ENCODE measurements around the gene ACP1.
"Not testable (repeated sequence)": the region's sequence is repeated elsewhere in the genome, so short reads cannot be mapped to it uniquely, and the experiment has no call there.

Gene ACP1

DNA sequence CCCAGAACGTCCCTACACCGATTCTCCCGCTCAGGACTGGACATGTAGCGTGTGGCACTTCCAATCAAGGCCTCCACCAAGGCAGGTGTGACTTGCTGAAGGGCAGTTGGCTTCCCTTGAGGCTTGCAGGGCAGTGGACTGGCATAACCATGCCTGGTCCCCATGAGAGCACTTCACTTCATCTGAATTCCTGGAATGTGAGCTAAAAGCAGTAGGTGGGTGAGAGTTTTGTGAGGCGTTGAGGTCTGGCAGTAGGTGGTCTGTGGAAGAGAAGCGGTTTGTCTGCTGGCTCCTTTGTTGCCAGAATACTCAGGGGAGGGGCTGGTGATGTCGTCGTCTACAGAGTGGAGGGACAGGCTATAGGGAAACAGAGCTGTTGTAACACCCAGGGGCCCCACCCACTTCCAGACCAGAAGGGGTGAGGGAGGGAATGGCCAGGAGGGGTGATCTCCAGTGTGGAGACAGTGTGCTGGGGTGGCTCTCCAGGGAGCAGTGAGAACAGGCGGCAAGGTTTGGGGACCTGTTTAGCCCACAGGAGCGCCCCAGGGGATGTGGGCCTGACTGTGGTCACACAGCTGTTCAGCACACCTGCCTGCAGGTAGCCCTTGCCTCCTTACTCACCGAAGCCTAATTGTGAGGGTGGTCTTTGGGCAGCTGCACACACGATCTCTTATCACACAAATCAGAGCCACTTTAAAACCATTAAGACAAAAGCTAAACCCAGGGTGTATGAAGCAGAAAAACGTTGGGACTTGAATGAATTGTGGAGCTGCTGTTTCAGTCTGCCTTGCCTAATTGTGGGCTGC lies 44.6 kb downstream of the ACP1 start:
- peak; percentile 36 for DNase-seq (ENCODE audit: low read depth)
- TF ChIP-seq, protein P1, sequence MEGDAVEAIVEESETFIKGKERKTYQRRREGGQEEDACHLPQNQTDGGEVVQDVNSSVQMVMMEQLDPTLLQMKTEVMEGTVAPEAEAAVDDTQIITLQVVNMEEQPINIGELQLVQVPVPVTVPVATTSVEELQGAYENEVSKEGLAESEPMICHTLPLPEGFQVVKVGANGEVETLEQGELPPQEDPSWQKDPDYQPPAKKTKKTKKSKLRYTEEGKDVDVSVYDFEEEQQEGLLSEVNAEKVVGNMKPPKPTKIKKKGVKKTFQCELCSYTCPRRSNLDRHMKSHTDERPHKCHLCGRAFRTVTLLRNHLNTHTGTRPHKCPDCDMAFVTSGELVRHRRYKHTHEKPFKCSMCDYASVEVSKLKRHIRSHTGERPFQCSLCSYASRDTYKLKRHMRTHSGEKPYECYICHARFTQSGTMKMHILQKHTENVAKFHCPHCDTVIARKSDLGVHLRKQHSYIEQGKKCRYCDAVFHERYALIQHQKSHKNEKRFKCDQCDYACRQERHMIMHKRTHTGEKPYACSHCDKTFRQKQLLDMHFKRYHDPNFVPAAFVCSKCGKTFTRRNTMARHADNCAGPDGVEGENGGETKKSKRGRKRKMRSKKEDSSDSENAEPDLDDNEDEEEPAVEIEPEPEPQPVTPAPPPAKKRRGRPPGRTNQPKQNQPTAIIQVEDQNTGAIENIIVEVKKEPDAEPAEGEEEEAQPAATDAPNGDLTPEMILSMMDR (conservative IDR thresholded peaks at IDR 0.05; ENCODE audit: low read depth, low read length), result no peak
- H3K4me3 ChIP-seq (ENCODE audit: low read depth, low read length), result no peak overlapping the region

DNA sequence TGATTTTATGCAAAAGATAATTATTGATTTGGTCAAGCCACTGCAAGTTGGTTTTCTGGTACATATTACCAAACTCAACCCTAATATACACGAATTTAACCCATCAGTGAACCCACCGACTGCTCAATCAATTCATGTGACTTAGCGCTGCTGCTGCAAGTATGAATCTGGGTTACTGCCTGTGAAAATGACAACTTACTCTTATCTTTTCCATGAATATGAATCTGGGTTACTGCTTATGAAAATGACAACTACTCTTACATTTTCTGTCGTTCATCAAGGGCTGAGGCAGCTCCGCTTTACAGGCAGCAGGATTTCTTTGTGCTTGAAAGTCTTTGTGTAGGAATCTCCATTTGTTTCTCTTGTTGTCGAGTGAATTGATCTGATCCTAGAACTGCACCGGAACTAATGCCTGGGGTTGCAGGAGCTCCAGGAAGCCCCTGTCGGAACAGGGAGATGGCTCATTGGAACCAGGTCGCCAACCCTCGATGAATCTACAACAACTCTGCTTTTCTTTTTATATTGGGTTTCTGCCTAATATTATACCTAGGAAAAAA lies 45.3 kb downstream of the ACP1 start:
- TF ChIP-seq, protein P1 (conservative IDR thresholded peaks at IDR 0.05; ENCODE audit: low read depth, low read length), result no peak
- H3K4me3 ChIP-seq (ENCODE audit: low read depth, low read length), result no peak overlapping the region
- DNase-seq (ENCODE audit: low read depth), result no peak

DNA sequence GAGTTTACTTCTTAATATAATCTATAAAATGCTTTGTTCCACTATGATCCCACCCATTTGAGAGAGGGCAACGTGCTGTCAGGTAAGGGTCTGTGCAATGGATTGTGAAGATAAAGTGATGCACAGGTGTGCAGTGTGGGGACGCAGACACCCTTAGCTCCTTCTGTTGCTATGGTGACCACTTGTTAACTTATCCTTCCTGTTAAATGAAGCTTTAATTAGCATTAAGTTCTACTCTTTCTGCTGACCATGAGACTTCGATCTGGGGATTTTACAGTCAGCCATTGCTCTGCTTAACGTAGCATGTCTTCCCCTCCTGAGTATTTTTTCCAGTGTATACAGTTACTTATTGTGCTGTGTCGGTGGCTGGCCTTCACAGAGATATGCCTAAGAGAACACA lies 46.2 kb downstream of the ACP1 start:
- TF ChIP-seq, protein P1 (conservative IDR thresholded peaks at IDR 0.05; ENCODE audit: low read depth, low read length), result no peak
- no peak for DNase-seq (ENCODE audit: low read depth)
- no peak overlapping the region for H3K4me3 ChIP-seq (ENCODE audit: low read depth, low read length)

DNA sequence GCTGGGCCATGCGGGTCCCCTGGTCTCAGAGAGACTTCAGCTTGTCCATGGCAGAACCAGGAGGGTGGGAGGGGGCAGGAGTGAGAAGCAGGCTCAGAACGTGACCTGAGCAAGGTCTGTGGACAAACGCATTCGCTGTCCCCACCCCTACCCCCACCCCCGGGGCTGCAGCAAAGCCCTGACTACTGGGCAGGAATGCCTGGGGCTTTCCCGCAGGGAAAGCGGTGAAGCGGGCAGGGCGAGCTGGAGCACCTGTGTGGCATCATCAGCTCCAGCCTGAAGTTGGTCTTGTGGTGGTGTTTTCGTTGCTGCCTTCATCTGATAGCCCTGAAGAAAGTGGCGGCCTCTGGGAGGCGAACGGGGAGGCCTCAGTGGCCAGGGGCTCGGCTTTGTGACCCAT lies 49.2 kb downstream of the ACP1 start:
- TF ChIP-seq, protein P1 (conservative IDR thresholded peaks at IDR 0.05; ENCODE audit: low read depth, low read length), result no peak
- H3K4me3 ChIP-seq (ENCODE audit: low read depth, low read length), result no peak overlapping the region
- no peak for DNase-seq (ENCODE audit: low read depth)

DNA sequence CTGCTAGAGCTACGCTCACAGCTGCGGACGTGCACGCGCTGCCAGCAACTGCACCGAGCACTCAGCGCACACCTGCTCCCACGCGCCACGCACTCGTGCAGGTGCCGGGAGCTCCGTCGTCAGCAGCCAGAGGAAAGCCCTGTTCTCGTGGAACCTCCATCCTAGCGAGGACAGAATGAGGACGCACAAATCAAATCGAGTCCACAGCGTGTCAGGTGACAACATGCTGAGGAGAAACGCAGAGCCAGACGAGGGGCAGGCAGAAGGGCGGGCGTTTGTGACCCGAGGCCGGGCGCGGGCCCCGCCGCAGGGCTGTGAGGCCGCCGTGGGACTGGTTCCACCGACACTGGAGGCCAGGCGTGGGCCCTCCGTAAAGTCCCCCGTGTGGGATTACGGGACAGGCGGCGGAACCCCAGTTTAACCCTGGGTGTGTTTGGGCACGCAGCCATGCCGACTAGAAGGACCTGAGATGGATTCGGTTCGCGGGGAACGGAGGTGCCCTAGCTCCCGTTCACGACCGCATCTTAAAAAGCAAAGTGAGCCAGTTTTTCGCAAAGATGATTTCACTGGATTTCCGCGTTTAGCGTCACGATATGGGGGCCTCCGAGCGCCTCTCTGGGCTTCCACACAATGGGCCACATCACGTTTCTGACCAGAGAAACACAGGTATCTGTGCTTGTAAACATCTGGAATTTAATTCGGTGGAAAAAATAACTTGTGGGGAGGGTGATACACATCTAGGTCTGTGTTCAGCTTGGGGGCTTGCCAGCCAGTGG lies 50.0 kb downstream of the ACP1 start:
- H3K4me3 ChIP-seq (ENCODE audit: low read depth, low read length), result no peak overlapping the region
- DNase-seq (ENCODE audit: low read depth), result no peak
- TF ChIP-seq, protein P1 (conservative IDR thresholded peaks at IDR 0.05; ENCODE audit: low read depth, low read length), result no peak

DNA sequence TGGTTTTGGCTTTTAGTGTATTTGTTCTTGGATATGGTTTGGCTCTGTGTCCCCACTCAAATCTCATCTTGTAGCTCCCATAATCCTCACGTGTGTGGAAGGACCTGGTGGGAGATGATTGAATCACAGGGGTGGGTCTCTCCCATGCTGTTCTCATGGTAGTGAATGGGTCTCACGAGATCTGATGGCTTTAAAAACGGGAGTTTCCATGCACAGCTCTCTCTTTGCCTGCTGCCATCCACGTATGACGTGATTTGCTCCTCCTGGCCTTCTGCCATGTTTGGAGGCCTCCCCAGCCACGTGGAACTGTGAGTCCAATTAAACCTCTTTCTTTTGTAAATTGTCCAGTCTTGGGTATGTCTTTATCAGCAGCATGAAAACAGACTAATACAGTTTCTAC lies 51.2 kb downstream of the ACP1 start:
- not testable (repeated sequence) for DNase-seq (ENCODE audit: low read depth); H3K4me3 ChIP-seq (ENCODE audit: low read depth, low read length)

DNA sequence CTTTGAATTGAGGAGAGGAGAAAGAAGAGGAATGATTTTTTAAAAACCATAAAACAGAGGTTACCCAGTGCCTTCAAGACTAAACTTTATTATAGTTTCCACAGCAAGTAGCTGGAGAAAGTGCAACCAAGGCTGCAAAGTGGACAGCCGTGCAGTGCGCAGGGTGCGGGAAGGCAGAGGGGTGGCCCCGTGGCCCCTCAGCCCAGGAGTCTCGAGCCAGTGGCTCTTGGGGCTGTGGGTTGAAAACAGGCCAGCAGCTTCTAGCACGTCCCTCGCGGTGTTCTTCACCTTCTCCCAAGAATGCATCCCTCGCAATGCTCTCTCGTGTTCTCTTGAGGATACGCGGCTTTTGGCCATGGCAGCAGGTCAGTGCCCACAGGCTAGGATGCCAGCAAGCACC lies 51.6 kb downstream of the ACP1 start:
- no peak for DNase-seq (ENCODE audit: low read depth)
- TF ChIP-seq, protein P1 (conservative IDR thresholded peaks at IDR 0.05; ENCODE audit: low read depth, low read length), result no peak
- H3K4me3 ChIP-seq (ENCODE audit: low read depth, low read length), result no peak overlapping the region

Data from choroid plexus epithelial cell (primary cell).